Sigmoid colon (tissue), 4 donors: ENCODE data around the gene MBP.

Experiments
- CTCF ChIP-seq, 4 experiments: fragments of 450-650 bp in 3 of 4; fragments of 200-600 bp in 1 of 4; IDR thresholded peaks; one replicate each; pipeline ENCODE4 v1.5.1; 2016 to 2019; ENCODE audit warnings: antibody characterized with exemption in 4 of 4, mild to moderate bottlenecking in 3 of 4, moderate library complexity in 2 of 4
- EP300 ChIP-seq, 4 donors: sonication (generic); formaldehyde crosslinking; IDR thresholded peaks; one replicate each; pipeline ENCODE4 v1.6.1; 2017; ENCODE audit warnings: antibody characterized with exemption in 4 of 4
- POLR2A ChIP-seq, 2 donors: fragments of 450-650 bp; IDR thresholded peaks; one replicate each; pipeline ENCODE4 v1.6.1; 2016; ENCODE audit warnings: antibody characterized with exemption in 2 of 2, mild to moderate bottlenecking in 2 of 2, moderate library complexity in 2 of 2

DNA sequence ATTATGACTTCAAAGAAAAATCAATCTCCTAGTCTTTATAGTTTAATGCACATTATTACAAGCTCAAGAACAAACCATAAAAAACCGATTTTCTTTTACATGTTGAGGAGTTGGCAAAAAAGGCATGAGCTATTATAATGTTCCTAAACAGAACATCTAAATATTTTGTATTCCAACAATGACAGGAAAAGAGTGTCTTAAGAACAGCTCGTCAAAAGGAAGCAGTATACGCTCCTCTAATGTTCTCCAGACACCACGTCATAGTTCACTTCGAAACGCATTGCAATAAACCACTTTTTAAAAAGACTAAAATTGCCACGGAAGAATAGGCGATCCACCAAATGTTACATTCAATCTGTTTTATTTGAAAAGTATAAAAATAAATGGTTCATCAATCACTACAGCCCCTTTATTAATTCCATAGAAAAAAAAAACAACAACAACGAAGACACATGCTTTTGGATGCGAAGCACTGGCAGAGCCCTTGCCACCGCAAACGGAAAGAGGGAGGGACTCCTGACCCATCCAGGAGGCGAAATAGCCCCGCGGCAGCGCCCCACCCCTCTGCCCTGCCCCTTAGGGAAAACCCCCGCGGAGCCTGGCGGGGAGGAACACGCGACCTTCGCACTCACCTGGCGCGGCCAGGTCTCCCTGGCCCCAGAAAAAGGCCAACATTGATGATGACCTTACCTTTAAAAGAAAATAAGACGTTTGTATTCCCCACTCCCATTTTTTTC, 45.8 kb downstream of the MBP start:
- TF ChIP-seq CTCF (IDR thresholded peaks at IDR 0.05) (no peak), POLR2A (IDR thresholded peaks at IDR 0.05) (no peak), EP300 (IDR thresholded peaks at IDR 0.05) (no peak)
